Measurements from ENCODE around the gene ADAT1. TPM values are rescaled to one million over a fixed set of nuclear protein-coding genes. Genes with fewer than 3 reads are reported as not detected.

Gene ADAT1
- total and polyA plus RNA-seq, 2 of the 13 experiments (the other 11 are each of a cell fraction or from before 2014, with no cell fraction given), result 18.4 to 40.8 TPM

DNA sequence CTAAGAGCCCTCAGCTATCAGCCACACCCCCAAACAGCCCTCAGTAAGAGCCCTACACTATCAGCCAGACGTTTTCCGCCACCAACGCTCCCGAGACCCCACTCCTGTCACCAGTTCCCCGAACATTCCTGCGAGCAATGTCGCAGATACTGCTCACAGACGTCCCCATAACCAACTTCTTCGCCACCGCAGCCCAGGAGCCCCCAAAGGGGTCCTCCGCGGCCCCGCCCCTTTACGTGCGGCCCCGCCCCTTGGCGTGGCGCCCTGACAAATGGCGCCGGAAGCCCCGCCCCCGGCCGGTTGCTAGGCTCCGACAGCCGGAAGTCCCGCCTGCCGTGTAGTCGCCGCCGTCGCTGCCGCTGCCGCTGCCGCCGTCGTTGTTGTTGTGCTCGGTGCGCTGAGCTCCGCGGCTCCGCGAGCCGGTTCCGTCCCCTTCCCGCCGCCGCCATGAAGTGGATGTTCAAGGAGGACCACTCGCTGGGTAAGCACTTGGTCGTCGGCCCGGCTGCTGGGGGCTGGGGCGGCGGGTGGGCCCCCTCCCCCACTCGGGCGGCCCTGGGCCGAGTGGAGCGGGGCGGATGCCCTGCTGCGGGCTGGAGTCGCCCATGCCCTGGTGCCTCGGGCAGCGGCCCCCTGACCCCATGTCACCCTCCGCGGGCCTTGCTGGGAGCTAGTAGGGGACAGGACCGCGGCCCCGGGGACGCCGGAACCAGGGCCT lies 56.9 kb downstream of the ADAT1 start, which contains the start of gene GABARAPL2 (continued):
- TF ChIP-seq, protein P1, sequence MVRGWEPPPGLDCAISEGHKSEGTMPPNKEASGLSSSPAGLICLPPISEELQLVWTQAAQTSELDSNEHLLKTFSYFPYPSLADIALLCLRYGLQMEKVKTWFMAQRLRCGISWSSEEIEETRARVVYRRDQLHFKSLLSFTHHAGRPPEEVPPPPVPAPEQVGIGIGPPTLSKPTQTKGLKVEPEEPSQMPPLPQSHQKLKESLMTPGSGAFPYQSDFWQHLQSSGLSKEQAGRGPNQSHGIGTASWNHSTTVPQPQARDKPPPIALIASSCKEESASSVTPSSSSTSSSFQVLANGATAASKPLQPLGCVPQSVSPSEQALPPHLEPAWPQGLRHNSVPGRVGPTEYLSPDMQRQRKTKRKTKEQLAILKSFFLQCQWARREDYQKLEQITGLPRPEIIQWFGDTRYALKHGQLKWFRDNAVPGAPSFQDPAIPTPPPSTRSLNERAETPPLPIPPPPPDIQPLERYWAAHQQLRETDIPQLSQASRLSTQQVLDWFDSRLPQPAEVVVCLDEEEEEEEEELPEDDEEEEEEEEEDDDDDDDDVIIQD (CRISPR knock-in tag; IDR thresholded peaks at IDR 0.05; ENCODE audit: low read depth), result peak; percentile 12; the same call in 1 of the 2 replicates
- TF ChIP-seq POLR2AphosphoS5 (IDR thresholded peaks at IDR 0.05; ENCODE audit: low read depth, low read length) (peak; percentile 86), EEA1 (CRISPR knock-in tag; IDR thresholded peaks at IDR 0.05; ENCODE audit: borderline replicate concordance) (peak; percentile 92), NFKBIZ (CRISPR knock-in tag; IDR thresholded peaks at IDR 0.05) (peak; percentile 40; the same call in 1 of the 2 replicates), CBX5 (CRISPR knock-in tag; IDR thresholded peaks at IDR 0.05; ENCODE audit: borderline replicate concordance) (peak; percentile 68; the same call in 1 of the 2 replicates), ZNF431 (CRISPR knock-in tag; IDR thresholded peaks at IDR 0.05; ENCODE audit: borderline replicate concordance, low read depth) (peak; percentile 81; the same call in 1 of the 2 replicates), RELA (CRISPR knock-in tag; IDR thresholded peaks at IDR 0.05) (peak; percentile 20; the same call in 1 of the 2 replicates), TBP (CRISPR knock-in tag; IDR thresholded peaks at IDR 0.05) (peak; percentile 30; the same call in 1 of the 2 replicates), ZNF138 (CRISPR knock-in tag; IDR thresholded peaks at IDR 0.05; ENCODE audit: low read depth) (peak; percentile 82), SALL2 (CRISPR knock-in tag; IDR thresholded peaks at IDR 0.05) (peak; percentile 61; the same call in 1 of the 2 replicates), ZFP62 (CRISPR knock-in tag; IDR thresholded peaks at IDR 0.05) (no peak), MIER3 (CRISPR knock-in tag; IDR thresholded peaks at IDR 0.05; ENCODE audit: borderline replicate concordance) (0 out of 2 replicates have a peak, but pooled peaks have one; percentile 35), SNAPC2 (CRISPR knock-in tag; IDR thresholded peaks at IDR 0.05) (peak; percentile 74; the same call in 1 of the 2 replicates), ZNF720 (CRISPR knock-in tag; IDR thresholded peaks at IDR 0.05) (no peak), NR3C1 (CRISPR knock-in tag; IDR thresholded peaks at IDR 0.05) (no peak), MED13 (CRISPR knock-in tag; IDR thresholded peaks at IDR 0.05) (peak; percentile 70; the same call in 1 of the 2 replicates), ZNF652 (CRISPR knock-in tag; IDR thresholded peaks at IDR 0.05; ENCODE audit: borderline replicate concordance, low read depth) (no peak), ZFP1 (CRISPR knock-in tag; IDR thresholded peaks at IDR 0.05) (no peak), DNMT1 (CRISPR knock-in tag; IDR thresholded peaks at IDR 0.05) (no peak; the same call in 1 of the 2 replicates), ZNF451 (CRISPR knock-in tag; IDR thresholded peaks at IDR 0.05) (peak; percentile 55; the same call in 1 of the 2 replicates), XRCC5 (optimal IDR thresholded peaks at IDR 0.05; ENCODE audit: low read length) (peak; percentile 59), ZNF264 (CRISPR knock-in tag; IDR thresholded peaks at IDR 0.05) (peak; percentile 51; the same call in 1 of the 2 replicates), KAT8 (CRISPR knock-in tag; IDR thresholded peaks at IDR 0.05) (peak; percentile 84)
- TF ChIP-seq, protein P2, sequence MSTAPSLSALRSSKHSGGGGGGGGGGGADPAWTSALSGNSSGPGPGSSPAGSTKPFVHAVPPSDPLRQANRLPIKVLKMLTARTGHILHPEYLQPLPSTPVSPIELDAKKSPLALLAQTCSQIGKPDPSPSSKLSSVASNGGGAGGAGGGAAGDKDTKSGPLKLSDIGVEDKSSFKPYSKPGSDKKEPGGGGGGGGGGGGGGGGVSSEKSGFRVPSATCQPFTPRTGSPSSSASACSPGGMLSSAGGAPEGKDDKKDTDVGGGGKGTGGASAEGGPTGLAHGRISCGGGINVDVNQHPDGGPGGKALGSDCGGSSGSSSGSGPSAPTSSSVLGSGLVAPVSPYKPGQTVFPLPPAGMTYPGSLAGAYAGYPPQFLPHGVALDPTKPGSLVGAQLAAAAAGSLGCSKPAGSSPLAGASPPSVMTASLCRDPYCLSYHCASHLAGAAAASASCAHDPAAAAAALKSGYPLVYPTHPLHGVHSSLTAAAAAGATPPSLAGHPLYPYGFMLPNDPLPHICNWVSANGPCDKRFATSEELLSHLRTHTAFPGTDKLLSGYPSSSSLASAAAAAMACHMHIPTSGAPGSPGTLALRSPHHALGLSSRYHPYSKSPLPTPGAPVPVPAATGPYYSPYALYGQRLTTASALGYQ (CRISPR knock-in tag; IDR thresholded peaks at IDR 0.05), result peak; percentile 74
- TF ChIP-seq, protein P3, sequence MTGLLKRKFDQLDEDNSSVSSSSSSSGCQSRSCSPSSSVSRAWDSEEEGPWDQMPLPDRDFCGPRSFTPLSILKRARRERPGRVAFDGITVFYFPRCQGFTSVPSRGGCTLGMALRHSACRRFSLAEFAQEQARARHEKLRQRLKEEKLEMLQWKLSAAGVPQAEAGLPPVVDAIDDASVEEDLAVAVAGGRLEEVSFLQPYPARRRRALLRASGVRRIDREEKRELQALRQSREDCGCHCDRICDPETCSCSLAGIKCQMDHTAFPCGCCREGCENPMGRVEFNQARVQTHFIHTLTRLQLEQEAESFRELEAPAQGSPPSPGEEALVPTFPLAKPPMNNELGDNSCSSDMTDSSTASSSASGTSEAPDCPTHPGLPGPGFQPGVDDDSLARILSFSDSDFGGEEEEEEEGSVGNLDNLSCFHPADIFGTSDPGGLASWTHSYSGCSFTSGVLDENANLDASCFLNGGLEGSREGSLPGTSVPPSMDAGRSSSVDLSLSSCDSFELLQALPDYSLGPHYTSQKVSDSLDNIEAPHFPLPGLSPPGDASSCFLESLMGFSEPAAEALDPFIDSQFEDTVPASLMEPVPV (CRISPR knock-in tag; IDR thresholded peaks at IDR 0.05), result peak; percentile 71; the same call in 1 of the 2 replicates
